Neural crest cell (in vitro differentiated cells): ENCODE measurements around the gene TMC3. TPM values are rescaled to one million over a fixed set of nuclear protein-coding genes. Genes with fewer than 3 reads are reported as not detected.
"Not testable (repeated sequence)": the region's sequence is repeated elsewhere in the genome, so short reads cannot be mapped to it uniquely, and the experiment has no call there.

Experiments
- DNase-seq: peaks from one replicate; pipeline ENCODE4 v3.0.0; 2021; ENCODE audit warnings: low read depth, mixed read lengths, low spot score
- H3K27ac Mint-ChIP-seq: one replicate; pipeline ENCODE4 v1.8.0; 2021; ENCODE audit warnings: mild to moderate bottlenecking, mixed read lengths; ENCODE audit not compliant: unreplicated experiment
- H3K27me3 Mint-ChIP-seq: 2 replicates; pipeline ENCODE4 v1.8.0; 2021; ENCODE audit warnings: low read depth, mild to moderate bottlenecking, mixed read lengths
- H3K36me3 Mint-ChIP-seq: 2 replicates; pipeline ENCODE4 v1.8.0; 2021; ENCODE audit warnings: low read depth, mild to moderate bottlenecking, mixed read lengths
- H3K4me1 Mint-ChIP-seq: 2 replicates; pipeline ENCODE4 v1.8.0; 2021; ENCODE audit warnings: mixed read lengths
- H3K4me3 Mint-ChIP-seq: one replicate; pipeline ENCODE4 v1.8.0; 2021; ENCODE audit warnings: mild to moderate bottlenecking, mixed read lengths
- H3K9me3 Mint-ChIP-seq: 2 replicates; pipeline ENCODE4 v1.8.0; 2021; ENCODE audit warnings: mixed read lengths
- total RNA-seq: library from RNA; stranded (reverse); gene quantifications from 2 replicates; pipeline ENCODE4 v1.2.1, GENCODE V29; 2021
- TF ChIP-seq, protein P1 (sequence below): fragments of 200-600 bp; sonication (generic); conservative IDR thresholded peaks from 2 replicates; pipeline ENCODE4 v1.5.0; 2021; ENCODE audit warnings: antibody characterized with exemption, mild to moderate bottlenecking

The TMC3 gene
- total RNA-seq, 1 donor from 2014 or later = not detected

DNA sequence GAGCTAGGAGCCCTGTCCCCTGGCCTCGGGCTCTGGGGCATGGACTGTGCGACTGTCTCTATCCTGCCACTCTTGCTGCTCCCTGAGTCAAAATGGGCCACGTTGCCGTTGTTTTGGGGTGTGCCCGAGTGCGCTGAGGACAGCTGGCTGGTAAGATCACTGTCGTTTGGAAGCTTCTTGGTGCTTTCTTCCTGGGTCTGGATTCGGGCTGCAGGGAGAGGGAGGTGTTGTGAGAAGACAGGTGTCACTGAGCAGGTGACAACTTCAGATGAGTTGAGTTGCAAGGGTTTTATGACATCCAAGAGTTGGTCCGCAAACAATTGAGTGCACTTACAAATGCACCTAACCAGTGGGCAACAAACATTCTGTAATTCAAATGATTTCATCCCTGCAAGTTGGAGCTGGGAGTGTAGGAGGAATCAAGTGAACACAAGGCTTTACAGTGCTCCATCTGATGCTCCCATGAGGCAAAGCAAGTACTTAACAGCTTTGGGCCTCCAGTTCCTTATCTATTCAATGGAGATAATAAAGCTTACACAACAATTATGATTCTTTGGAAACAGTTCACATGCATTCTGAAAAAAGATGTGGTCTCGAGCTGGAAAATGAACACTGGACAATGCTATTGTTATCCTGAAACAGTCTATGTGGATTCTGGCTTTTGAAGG, 39.1 kb downstream of the TMC3 start:
- Mint-ChIP-seq H3K27me3 (peaks cover 4% of the 10 kb centered on the region), H3K36me3 (no peaks in the 10 kb centered on the region), H3K27ac (no peak overlapping the region), H3K4me3 (no peak overlapping the region), H3K9me3 (no peaks in the 10 kb centered on the region), H3K4me1 (no peaks in the 10 kb centered on the region)
- no peak for DNase-seq
- TF ChIP-seq, protein P1, sequence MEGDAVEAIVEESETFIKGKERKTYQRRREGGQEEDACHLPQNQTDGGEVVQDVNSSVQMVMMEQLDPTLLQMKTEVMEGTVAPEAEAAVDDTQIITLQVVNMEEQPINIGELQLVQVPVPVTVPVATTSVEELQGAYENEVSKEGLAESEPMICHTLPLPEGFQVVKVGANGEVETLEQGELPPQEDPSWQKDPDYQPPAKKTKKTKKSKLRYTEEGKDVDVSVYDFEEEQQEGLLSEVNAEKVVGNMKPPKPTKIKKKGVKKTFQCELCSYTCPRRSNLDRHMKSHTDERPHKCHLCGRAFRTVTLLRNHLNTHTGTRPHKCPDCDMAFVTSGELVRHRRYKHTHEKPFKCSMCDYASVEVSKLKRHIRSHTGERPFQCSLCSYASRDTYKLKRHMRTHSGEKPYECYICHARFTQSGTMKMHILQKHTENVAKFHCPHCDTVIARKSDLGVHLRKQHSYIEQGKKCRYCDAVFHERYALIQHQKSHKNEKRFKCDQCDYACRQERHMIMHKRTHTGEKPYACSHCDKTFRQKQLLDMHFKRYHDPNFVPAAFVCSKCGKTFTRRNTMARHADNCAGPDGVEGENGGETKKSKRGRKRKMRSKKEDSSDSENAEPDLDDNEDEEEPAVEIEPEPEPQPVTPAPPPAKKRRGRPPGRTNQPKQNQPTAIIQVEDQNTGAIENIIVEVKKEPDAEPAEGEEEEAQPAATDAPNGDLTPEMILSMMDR = no peak

DNA sequence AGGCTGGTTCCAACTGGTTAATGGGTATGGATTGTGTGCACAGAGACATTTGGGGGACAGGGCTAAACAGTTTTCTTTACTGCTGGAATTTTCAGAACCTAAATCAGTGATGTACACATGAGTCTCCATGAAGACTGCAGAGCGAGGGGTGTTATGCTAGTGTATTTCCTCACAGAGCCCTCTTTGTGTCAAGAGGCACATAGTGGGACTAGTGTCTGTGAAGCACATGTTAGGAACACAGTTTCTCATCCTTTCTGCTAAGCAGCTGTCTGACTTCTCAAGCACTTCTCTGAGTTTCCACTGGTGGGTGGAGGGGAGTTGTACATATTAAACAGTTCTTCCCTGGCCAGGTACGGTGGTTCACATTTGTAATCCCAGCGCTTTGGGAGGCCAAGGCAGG, 40.6 kb downstream of the TMC3 start:
- Mint-ChIP-seq H3K36me3 (no peaks in the 10 kb centered on the region), H3K4me3 (no peak overlapping the region), H3K4me1 (no peaks in the 10 kb centered on the region), H3K9me3 (no peaks in the 10 kb centered on the region), H3K27ac (no peak overlapping the region), H3K27me3 (no peaks in the 10 kb centered on the region)
- no peak for DNase-seq
- TF ChIP-seq, protein P1 = no peak

DNA sequence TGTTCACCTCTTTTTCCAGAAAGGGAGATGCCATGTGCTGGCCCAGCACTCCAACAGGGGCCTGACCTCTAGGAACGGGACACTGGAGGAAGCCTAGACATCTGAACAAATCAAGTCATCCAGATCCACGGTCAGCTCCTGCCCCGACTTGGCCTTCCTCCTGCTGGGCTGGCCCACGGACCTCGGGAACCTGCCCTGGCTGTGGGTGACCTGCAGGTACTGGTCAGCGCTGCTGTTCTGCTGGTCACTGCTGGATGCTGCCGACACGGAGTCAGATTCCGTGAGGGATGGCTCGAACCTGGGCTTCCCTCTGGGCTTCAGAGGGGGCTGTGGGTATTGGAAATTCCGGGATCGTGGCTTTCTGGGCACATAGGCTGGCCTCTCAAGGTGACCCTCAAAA, 41.7 kb downstream of the TMC3 start:
- TF ChIP-seq, protein P1 = no peak
- peaks cover 4% of the 10 kb centered on the region for H3K4me1 Mint-ChIP-seq
- no peaks in the 10 kb centered on the region for H3K36me3 Mint-ChIP-seq
- no peak for DNase-seq
- H3K4me3 Mint-ChIP-seq = no peak overlapping the region
- H3K9me3 Mint-ChIP-seq = no peaks in the 10 kb centered on the region
- H3K27me3 Mint-ChIP-seq = no peaks in the 10 kb centered on the region
- no peak overlapping the region for H3K27ac Mint-ChIP-seq

DNA sequence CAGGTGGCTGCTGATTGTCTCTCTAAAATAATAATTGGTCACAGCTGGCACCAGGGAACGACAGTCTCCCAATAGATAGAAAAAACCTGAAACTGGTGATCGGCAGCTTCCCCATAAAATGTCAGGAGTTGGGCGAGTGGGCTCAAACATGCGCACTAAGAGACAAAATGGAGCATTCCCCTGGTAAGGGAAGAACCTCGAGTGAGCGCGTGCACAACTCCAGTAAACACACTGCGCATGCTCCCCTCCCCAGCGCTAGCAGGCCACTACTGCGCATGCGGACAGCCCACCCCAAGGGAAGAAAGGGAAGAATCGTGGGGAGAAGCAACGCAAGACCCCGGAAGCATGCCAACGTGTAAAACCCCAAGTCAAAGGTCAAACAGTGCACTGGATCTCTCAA, 42.4 kb downstream of the TMC3 start:
- no peak for DNase-seq
- TF ChIP-seq, protein P1 = no peak
- Mint-ChIP-seq H3K27ac (no peak overlapping the region), H3K27me3 (no peaks in the 10 kb centered on the region), H3K4me1 (peaks cover 4% of the 10 kb centered on the region), H3K36me3 (no peaks in the 10 kb centered on the region), H3K4me3 (no peak overlapping the region), H3K9me3 (no peaks in the 10 kb centered on the region)

DNA sequence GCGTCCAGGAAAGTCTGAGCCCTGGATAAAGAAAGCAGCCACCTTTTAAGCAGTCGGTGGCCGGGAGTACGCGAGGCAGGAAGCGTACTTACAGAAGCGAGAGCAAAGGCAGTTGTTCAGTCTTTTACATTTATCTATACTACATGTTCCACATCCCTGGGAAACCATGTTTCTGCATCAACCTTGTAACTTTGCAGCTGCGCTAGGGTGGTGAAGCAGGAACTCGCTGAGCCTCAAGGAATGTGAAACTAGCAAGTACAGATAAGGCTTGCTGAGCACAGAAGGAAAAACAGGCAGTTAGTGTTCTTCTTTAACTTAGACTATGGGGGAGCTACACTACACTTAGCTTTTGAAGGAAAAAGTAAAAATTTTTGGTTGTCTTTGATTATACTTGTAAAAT, 42.9 kb downstream of the TMC3 start:
- not testable (repeated sequence) for H3K27me3 Mint-ChIP-seq, H3K36me3 Mint-ChIP-seq, H3K27ac Mint-ChIP-seq, H3K4me1 Mint-ChIP-seq, DNase-seq, H3K9me3 Mint-ChIP-seq, H3K4me3 Mint-ChIP-seq

DNA sequence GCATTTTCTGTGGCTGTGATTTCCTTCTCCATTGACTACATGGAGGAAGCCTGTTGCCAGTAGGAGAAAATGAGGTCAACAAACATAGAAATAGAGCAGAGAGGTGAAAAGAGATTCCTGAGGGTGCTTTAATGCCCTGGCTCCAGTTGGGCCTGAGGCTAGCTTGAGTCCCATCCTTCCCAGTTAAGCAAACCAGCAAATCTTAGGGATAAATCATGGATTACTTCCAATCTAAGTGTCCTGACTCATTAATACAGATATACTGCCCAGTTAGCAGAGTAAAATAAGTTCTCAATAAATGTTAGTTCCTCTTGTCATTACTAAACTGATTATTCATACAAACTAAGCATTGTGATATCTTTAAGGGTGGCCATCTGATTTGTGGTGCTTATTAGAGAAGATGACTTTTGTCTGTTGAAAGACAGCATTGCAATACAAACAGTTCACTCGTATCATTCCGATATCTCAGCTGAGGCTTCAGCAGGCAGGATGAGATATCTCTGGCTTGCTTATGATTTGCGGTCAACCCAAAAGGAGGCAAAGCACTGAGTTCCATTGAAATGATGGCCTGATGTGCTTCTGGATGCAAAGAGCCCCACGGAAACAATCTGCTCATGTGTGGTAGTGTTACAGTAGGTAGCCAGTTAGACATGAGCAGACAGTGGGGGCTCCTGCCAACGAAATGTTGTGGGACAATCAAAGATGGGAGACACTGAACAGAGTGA, 43.5 kb downstream of the TMC3 start:
- H3K27me3 Mint-ChIP-seq = peaks cover 7% of the 10 kb centered on the region
- H3K9me3 Mint-ChIP-seq = no peaks in the 10 kb centered on the region

More for the DNA sequence above, 43.5 kb downstream of the TMC3 start:
- DNase-seq = no peak
- H3K4me3 Mint-ChIP-seq = no peak overlapping the region
- H3K4me1 Mint-ChIP-seq = peaks cover 4% of the 10 kb centered on the region
- TF ChIP-seq, protein P1 = no peak
- H3K27ac Mint-ChIP-seq = no peak overlapping the region
- H3K36me3 Mint-ChIP-seq = no peaks in the 10 kb centered on the region
